Gastrocnemius medialis (tissue), 4 donors: ENCODE results near the gene NAB2. TPM values are rescaled to one million over a fixed set of nuclear protein-coding genes. Genes with fewer than 3 reads are reported as not detected.

Experiments used
- ATAC-seq, 2 donors: fragments of 150-250 bp; one replicate each; pipeline ENCODE4 v1.9.1; 2016
- DNase-seq, 2 donors: peaks; one replicate each; pipeline ENCODE4 v3.0.0-alpha.2; 2019
- H3K27ac ChIP-seq, 4 donors: fragments of 200-600 bp; sonication (generic); 1 replicate in 1 of 4; 2 replicates in 3 of 4; pipeline ENCODE4 v1.5.1; 2016 to 2018; ENCODE audit warnings: mild to moderate bottlenecking in 2 of 4, moderate library complexity in 1 of 4
- H3K27me3 ChIP-seq, 3 donors: fragments of 200-600 bp; sonication (generic) in 2 of 3; 1 replicate in 1 of 3; 2 replicates in 2 of 3; pipeline versions ENCODE4 v1.5.1 to v1.6.0; 2016 to 2019; ENCODE audit warnings: mild to moderate bottlenecking in 1 of 3, moderate library complexity in 1 of 3
- H3K36me3 ChIP-seq, 2 donors: fragments of 200-600 bp; sonication (generic) in 1 of 2; one replicate each; pipeline ENCODE4 v1.5.1; 2017 to 2018
- H3K4me1 ChIP-seq, 2 donors: fragments of 200-600 bp; sonication (generic) in 1 of 2; one replicate each; pipeline ENCODE4 v1.5.1; 2016 to 2017; ENCODE audit warnings: mild to moderate bottlenecking in 2 of 2
- H3K4me3 ChIP-seq, 4 donors: fragments of 200-600 bp; sonication (generic) in 3 of 4; 1 replicate in 1 of 4; 2 replicates in 3 of 4; pipeline ENCODE4 v1.5.1; 2016 to 2019; ENCODE audit warnings: mild to moderate bottlenecking in 2 of 4
- H3K9me3 ChIP-seq, 3 donors: fragments of 200-600 bp; sonication (generic) in 2 of 3; 1 replicate in 1 of 3; 2 replicates in 2 of 3; pipeline ENCODE4 v1.5.1; 2016 to 2019
- CTCF ChIP-seq, 5 experiments: fragments of 450-650 bp in 3 of 5; fragments of 200-600 bp in 2 of 5; sonication (generic) in 2 of 5; IDR thresholded peaks in 4 of 5; conservative IDR thresholded peaks in 1 of 5; 1 replicate in 4 of 5; 2 replicates in 1 of 5; pipeline ENCODE4 v1.5.1; 2016 to 2019; ENCODE audit warnings: antibody characterized with exemption in 5 of 5, mild to moderate bottlenecking in 3 of 5, moderate library complexity in 3 of 5
- POLR2A ChIP-seq, 2 donors: fragments of 450-650 bp; IDR thresholded peaks; one replicate each; pipeline ENCODE4 v1.6.1; 2017; ENCODE audit warnings: antibody characterized with exemption in 2 of 2, mild to moderate bottlenecking in 2 of 2, moderate library complexity in 2 of 2
- in situ Hi-C, 4 donors: fragments of 200-750 bp; cut with MboI; loops; one replicate each; pipeline versions ENCODE4 v1.15.0 to v1.8.0; 2017; ENCODE audit warnings: low sequenced_read_pairs in 4 of 4
- intact Hi-C: fragments of 100-400 bp; cut with DNase I; formaldehyde crosslinking; loops from one replicate; pipeline ENCODE4 v1.15.1; 2023; ENCODE audit warnings: low total_unique reads
- total RNA-seq, 4 donors: library from RNA; depleted of rRNA; stranded (reverse); fragments of >200 nt; gene quantifications; one replicate each; pipeline versions ENCODE4 v1.1.0 to v1.2.3, GENCODE V29; 2016

Gene NAB2
- total RNA-seq, 4 donors from 2014 or later = 4.8 to 9.5 (median 5.5) TPM

- H3K4me3 ChIP-seq = no peak overlapping the region
- ATAC-seq (peak; percentile 45 to 52), DNase-seq (peak in 1 of 2 donors; percentile 60)
- no peaks in the 10 kb centered on the region for H3K27me3 ChIP-seq
- H3K27ac ChIP-seq = no peak overlapping the region
- in situ Hi-C loops (loop anchor here (5.0 kb wide), 2 partner anchors 53 to 58 kb away; no protein-coding TSS in a partner anchor), intact Hi-C loops (loop anchor here (1.0 kb wide), 1 partner anchor 59 kb away; no protein-coding TSS in a partner anchor)
- no peaks in the 10 kb centered on the region for H3K9me3 ChIP-seq
- H3K36me3 ChIP-seq = no peaks in the 10 kb centered on the region
- TF ChIP-seq CTCF (IDR thresholded peaks at IDR 0.05 in 4 of 5, conservative IDR thresholded peaks at IDR 0.05 in 1 of 5) (peak; percentile 76 to 97 (median 92)), POLR2A (IDR thresholded peaks at IDR 0.05) (no peak)
- H3K4me1 ChIP-seq = peaks cover 7 to 11% of the 10 kb centered on the region in 2 donors
Observed at GRCh38 chr12:57124261-57124877, 35.5 kb downstream of the NAB2 start.

DNA sequence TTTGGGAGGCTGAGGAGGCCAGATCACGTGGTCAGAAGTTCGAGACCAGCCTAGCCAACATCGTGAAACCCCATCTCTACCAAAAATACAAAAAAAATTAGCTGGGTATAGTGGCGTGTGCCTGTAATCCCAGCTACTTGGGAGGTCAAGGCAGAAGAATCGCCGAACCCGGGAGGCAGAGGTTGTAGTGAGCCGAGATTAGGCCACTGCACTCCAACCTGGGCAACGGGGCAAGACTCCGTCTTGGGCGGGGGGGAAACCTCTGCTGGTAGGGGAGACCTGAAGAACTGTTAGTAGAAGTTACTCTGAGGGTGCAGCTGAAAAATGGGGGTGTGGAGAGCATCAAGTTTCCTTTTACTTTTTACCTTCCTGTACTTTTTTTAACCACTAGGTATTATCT, 37.1 kb downstream of the NAB2 start:
- Histone ChIP-seq H3K27me3 (no peaks in the 10 kb centered on the region), H3K36me3 (no peaks in the 10 kb centered on the region), H3K27ac (no peak overlapping the region), H3K4me3 (no peak overlapping the region), H3K4me1 (peaks cover 7 to 13% of the 10 kb centered on the region in 2 donors), H3K9me3 (no peaks in the 10 kb centered on the region)
- DNase-seq (no peak), ATAC-seq (no peak)
- in situ Hi-C loops (no loop called here), intact Hi-C loops (loop anchor here (5.0 kb wide), 1 partner anchor 39 kb away; the partner anchor contains the start of gene NAB2)
- TF ChIP-seq CTCF (IDR thresholded peaks at IDR 0.05 in 4 of 5, conservative IDR thresholded peaks at IDR 0.05 in 1 of 5) = no peak
- no peak for TF ChIP-seq POLR2A (IDR thresholded peaks at IDR 0.05)

DNA sequence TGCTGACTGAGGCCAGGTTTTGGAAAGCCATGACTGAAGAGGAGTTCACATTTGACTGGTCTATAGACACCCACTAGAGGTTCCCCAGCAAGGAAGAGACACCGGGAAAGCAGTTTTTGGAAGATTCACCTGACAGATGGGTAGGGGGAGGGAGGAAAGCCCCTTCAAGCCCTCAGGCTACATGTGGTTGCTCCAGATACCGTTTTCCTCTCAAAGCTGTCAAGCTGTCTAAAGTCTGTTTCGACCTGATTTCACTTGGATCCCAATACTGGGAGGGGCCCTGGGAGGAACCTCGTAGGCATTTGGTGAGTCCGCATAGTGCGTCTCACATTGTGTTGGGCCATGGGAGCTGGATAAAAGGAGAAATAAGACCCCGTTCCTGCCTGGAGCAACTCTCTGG, 37.6 kb downstream of the NAB2 start:
- in situ Hi-C loops (no loop called here), intact Hi-C loops (loop anchor here (5.0 kb wide), 1 partner anchor 39 kb away; the partner anchor contains the start of gene NAB2)
- ATAC-seq (no peak), DNase-seq (no peak)
- Histone ChIP-seq H3K27me3 (no peaks in the 10 kb centered on the region), H3K9me3 (no peaks in the 10 kb centered on the region), H3K4me1 (peaks cover 12 to 18% of the 10 kb centered on the region in 2 donors), H3K27ac (peak overlapping the region; percentile 87 to 94 (median 90)), H3K4me3 (peak overlapping the region in 3 of 4 donors; percentile 72 to 94 (median 88)), H3K36me3 (no peaks in the 10 kb centered on the region)
- TF ChIP-seq CTCF (IDR thresholded peaks at IDR 0.05 in 4 of 5, conservative IDR thresholded peaks at IDR 0.05 in 1 of 5) = no peak
- no peak for TF ChIP-seq POLR2A (IDR thresholded peaks at IDR 0.05)

- TF ChIP-seq CTCF (IDR thresholded peaks at IDR 0.05 in 4 of 5, conservative IDR thresholded peaks at IDR 0.05 in 1 of 5) (peak in 3 of 5 experiments; percentile 9 to 35 (median 35)), POLR2A (IDR thresholded peaks at IDR 0.05) (no peak)
- in situ Hi-C loops = no loop called here
- ATAC-seq (peak; percentile 40 to 47), DNase-seq (peak; percentile 51 to 67)
- intact Hi-C loops = loop anchor here (1.0 to 5.0 kb wide), 2 partner anchors 40 to 48 kb away; partner anchors contain the start of gene NAB2
- peak overlapping the region; percentile 87 to 94 (median 90) for H3K27ac ChIP-seq
- peaks cover 16 to 24% of the 10 kb centered on the region in 2 donors for H3K4me1 ChIP-seq
- H3K9me3 ChIP-seq = no peaks in the 10 kb centered on the region
- no peaks in the 10 kb centered on the region for H3K27me3 ChIP-seq
- H3K36me3 ChIP-seq = no peaks in the 10 kb centered on the region
- peak overlapping the region; percentile 72 to 95 (median 91) for H3K4me3 ChIP-seq
Observed at GRCh38 chr12:57127101-57127725, 38.3 kb downstream of the NAB2 start.
